ENCODE data around the gene DISP3. TPM values are rescaled to one million over a fixed set of nuclear protein-coding genes. Genes with fewer than 3 reads are reported as not detected.
A peak's percentile ranks its signal among the peaks of the same experiment; 100 is the strongest.

The DISP3 gene
- total and polyA plus RNA-seq, 9 of the 15 experiments (the other 6 are each of a cell fraction or from before 2014, with no cell fraction given) = 0.03 to 0.19 (median 0.15) TPM; not detected in 5

DNA sequence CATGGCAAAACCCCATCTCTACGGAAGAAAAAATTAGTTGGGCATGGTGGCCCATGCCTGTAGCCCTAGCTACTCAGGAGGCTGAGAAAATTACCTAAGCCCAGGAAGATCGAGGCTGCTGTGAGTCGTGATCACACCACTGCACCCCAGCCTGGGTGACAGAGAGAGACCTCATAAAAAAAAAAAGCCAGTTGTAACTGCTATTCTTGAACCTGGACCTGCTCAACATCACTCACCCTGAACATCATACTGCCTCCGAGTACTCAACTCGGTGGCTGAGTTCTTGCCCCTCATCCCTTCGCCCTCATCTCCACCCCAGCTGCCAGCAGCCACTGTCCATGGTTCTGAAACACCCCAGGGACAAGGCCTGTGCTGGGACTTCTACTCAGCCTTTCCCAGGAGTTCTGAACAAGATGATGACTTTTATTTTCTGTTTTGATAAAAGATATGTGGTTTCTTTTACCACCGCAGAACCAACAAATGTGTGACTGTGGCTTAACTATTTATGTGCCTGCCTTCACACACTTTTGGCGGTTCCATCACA, 5.4 kb upstream of the DISP3 start (continued):
- TF ChIP-seq, protein P1, sequence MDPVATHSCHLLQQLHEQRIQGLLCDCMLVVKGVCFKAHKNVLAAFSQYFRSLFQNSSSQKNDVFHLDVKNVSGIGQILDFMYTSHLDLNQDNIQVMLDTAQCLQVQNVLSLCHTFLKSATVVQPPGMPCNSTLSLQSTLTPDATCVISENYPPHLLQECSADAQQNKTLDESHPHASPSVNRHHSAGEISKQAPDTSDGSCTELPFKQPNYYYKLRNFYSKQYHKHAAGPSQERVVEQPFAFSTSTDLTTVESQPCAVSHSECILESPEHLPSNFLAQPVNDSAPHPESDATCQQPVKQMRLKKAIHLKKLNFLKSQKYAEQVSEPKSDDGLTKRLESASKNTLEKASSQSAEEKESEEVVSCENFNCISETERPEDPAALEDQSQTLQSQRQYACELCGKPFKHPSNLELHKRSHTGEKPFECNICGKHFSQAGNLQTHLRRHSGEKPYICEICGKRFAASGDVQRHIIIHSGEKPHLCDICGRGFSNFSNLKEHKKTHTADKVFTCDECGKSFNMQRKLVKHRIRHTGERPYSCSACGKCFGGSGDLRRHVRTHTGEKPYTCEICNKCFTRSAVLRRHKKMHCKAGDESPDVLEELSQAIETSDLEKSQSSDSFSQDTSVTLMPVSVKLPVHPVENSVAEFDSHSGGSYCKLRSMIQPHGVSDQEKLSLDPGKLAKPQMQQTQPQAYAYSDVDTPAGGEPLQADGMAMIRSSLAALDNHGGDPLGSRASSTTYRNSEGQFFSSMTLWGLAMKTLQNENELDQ (CRISPR knock-in tag; IDR thresholded peaks at IDR 0.05; ENCODE audit: borderline replicate concordance) = 0 out of 2 replicates have a peak, but pooled peaks have one; percentile 65

DNA sequence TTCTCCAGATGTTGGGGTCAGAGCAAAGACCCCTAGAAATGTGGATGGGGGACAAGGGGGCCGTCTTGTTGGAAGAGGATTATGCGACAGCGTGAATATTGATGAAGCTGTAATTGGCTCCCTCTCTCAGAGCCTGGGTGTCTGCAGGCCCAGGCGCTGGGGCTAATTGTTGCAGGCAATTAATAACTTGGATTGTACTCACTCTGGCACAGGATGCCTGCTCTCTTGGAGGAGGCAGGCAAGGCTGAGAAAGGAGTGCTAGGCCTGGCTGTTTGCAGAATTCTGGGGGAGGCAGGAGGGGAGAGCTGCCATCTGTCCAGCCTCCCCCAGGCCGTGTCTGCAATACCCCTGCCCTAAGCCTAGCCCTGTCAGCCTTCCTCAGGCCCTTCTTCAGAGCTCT, 4.1 kb upstream of the DISP3 start:
- intact Hi-C loops (cut with micrococcal nuclease) = loop anchor here (5.0 kb wide), 1 partner anchor 167 kb away; no protein-coding TSS in a partner anchor
- no peak overlapping the region for H3K4me2 ChIP-seq (ENCODE audit: insufficient read depth, low read length)
- ChIA-PET POLR2A (interaction anchor here (0.6 to 0.9 kb wide), 2 partner anchors 19 to 319 kb away, joined by 3 to 4 read pairs; no protein-coding TSS in a partner anchor), CTCF (ENCODE audit: low intra/inter-chr PET ratio) (no interaction called here)
- no peaks in the 10 kb centered on the region for H3K79me2 ChIP-seq (ENCODE audit: control insufficient read depth, insufficient read depth, low read length)
- H4K20me1 ChIP-seq (replicated peaks; ENCODE audit: control insufficient read depth, insufficient read depth, low read length) = peaks cover 17% of the 10 kb centered on the region
- DNase-seq (ENCODE audit: extremely low read depth in 1 of 4, low spot score in 3 of 4) (no peak), FAIRE-seq (no peak), ATAC-seq (no peak)
- peaks cover 0 to 17% of the 10 kb centered on the region in 2 experiments; a peak in 3 of 5 replicates for H3K4me1 ChIP-seq (replicated peaks in 1 of 2; ENCODE audit: control insufficient read depth in 2 of 2, insufficient read depth in 2 of 2, low read length in 2 of 2)
- in situ Hi-C loops (cut with MboI) = no loop called here
- no peaks in the 10 kb centered on the region for H3K36me3 ChIP-seq (ENCODE audit: control insufficient read depth, insufficient read depth, low read length)
- 0% methylated on average over 5 of the region's 5 CpGs for WGBS (ENCODE audit: insufficient coverage, low coverage, missing lambda C conversion rate)
- no peak overlapping the region for H2AFZ ChIP-seq (ENCODE audit: low read depth, low read length)
- no peak overlapping the region for H3K4me3 ChIP-seq
- BruUV-seq (replicated peaks) = no TSS peak
- no peak overlapping the region for H3K9ac ChIP-seq (ENCODE audit: insufficient read depth in 1 of 2, low read depth in 2 of 2, low read length in 2 of 2)
- H3K27me3 ChIP-seq (ENCODE audit: control insufficient read depth in 2 of 2, insufficient read depth in 2 of 2, low read length in 2 of 2) = peaks cover 2 to 4% of the 10 kb centered on the region in 2 experiments; a peak in 2 of 5 replicates
- no peaks in the 10 kb centered on the region for H3K9me3 ChIP-seq (replicated peaks; ENCODE audit: control insufficient read depth, insufficient read depth, low read depth, low read length)
- no peak overlapping the region for H3K27ac ChIP-seq (ENCODE audit: extremely low read depth, low read depth, low read length)
- no peaks in the 10 kb centered on the region for H3K9me1 ChIP-seq (ENCODE audit: control insufficient read depth, insufficient read depth, low read length)
- no peak for TF ChIP-seq ELF1 (tag; IDR thresholded peaks at IDR 0.05)
- TF ChIP-seq TAL1 (IDR thresholded peaks at IDR 0.05) = no peak
- TF ChIP-seq YY1 (IDR thresholded peaks at IDR 0.05; ENCODE audit: borderline replicate concordance in 1 of 3, control insufficient read depth in 1 of 3, extremely low read depth in 1 of 3, insufficient read depth in 3 of 3, insufficient read length in 1 of 3, insufficient replicate concordance in 2 of 3, low read depth in 1 of 3, low read length in 2 of 3) = no peak
- TF ChIP-seq CBX1 (IDR thresholded peaks at IDR 0.05; ENCODE audit: low read depth) = no peak
- no peak for TF ChIP-seq SREBF1 (IDR thresholded peaks at IDR 0.05; ENCODE audit: borderline replicate concordance, low read depth, low read length)
- TF ChIP-seq, protein P2, sequence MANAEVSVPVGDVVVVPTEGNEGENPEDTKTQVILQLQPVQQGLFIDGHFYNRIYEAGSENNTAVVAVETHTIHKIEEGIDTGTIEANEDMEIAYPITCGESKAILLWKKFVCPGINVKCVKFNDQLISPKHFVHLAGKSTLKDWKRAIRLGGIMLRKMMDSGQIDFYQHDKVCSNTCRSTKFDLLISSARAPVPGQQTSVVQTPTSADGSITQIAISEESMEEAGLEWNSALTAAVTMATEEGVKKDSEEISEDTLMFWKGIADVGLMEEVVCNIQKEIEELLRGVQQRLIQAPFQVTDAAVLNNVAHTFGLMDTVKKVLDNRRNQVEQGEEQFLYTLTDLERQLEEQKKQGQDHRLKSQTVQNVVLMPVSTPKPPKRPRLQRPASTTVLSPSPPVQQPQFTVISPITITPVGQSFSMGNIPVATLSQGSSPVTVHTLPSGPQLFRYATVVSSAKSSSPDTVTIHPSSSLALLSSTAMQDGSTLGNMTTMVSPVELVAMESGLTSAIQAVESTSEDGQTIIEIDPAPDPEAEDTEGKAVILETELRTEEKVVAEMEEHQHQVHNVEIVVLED (CRISPR knock-in tag; IDR thresholded peaks at IDR 0.05) = no peak
- no peak for TF ChIP-seq SAFB (IDR thresholded peaks at IDR 0.05; ENCODE audit: borderline replicate concordance, low read depth, low read length)
- TF ChIP-seq TAF1 (IDR thresholded peaks at IDR 0.05; ENCODE audit: control insufficient read depth, extremely low read depth, insufficient read depth, low read length, severe bottlenecking) = no peak
- TF ChIP-seq, protein P3, sequence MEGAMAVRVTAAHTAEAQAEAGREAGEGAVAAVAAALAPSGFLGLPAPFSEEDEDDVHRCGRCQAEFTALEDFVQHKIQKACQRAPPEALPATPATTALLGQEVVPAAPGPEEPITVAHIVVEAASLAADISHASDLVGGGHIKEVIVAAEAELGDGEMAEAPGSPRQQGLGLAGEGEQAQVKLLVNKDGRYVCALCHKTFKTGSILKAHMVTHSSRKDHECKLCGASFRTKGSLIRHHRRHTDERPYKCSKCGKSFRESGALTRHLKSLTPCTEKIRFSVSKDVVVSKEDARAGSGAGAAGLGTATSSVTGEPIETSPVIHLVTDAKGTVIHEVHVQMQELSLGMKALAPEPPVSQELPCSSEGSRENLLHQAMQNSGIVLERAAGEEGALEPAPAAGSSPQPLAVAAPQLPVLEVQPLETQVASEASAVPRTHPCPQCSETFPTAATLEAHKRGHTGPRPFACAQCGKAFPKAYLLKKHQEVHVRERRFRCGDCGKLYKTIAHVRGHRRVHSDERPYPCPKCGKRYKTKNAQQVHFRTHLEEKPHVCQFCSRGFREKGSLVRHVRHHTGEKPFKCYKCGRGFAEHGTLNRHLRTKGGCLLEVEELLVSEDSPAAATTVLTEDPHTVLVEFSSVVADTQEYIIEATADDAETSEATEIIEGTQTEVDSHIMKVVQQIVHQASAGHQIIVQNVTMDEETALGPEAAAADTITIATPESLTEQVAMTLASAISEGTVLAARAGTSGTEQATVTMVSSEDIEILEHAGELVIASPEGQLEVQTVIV (CRISPR knock-in tag; IDR thresholded peaks at IDR 0.05; ENCODE audit: borderline replicate concordance) = no peak
- TF ChIP-seq ZNF184 (CRISPR knock-in tag; IDR thresholded peaks at IDR 0.05) = no peak
- no peak for TF ChIP-seq NCOA6 (IDR thresholded peaks at IDR 0.05)
- no peak for TF ChIP-seq SUPT5H (IDR thresholded peaks at IDR 0.05)
- TF ChIP-seq MTA2 (IDR thresholded peaks at IDR 0.05; ENCODE audit: low read depth) = no peak
